GM12872 (cell line): ENCODE results near the gene ASXL2.

Source experiments
- CTCF ChIP-seq: IDR thresholded peaks from 3 replicates; pipeline ENCODE4 v1.5.1; 2011; ENCODE audit warnings: low read depth, mild to moderate bottlenecking, low read length, moderate library complexity; ENCODE audit not compliant: insufficient read depth

Gene ASXL2

GRCh38 chr2:25809646-25810045, 68.6 kb downstream of the ASXL2 start:
- TF ChIP-seq CTCF, result no peak

- no peak for TF ChIP-seq CTCF
Observed at GRCh38 chr2:25808006-25808383, 70.3 kb downstream of the ASXL2 start.

GRCh38 chr2:25806941-25807340, 71.3 kb downstream of the ASXL2 start:
- TF ChIP-seq CTCF, result no peak

- TF ChIP-seq CTCF, result no peak
Observed at GRCh38 chr2:25805987-25806386, 72.3 kb downstream of the ASXL2 start.

GRCh38 chr2:25804338-25804737, 73.9 kb downstream of the ASXL2 start:
- no peak for TF ChIP-seq CTCF

GRCh38 chr2:25799301-25799700, 79.0 kb downstream of the ASXL2 start:
- TF ChIP-seq CTCF, result no peak

- TF ChIP-seq CTCF, result no peak
Observed at GRCh38 chr2:25797620-25798488, 80.4 kb downstream of the ASXL2 start.
